Activated CD4-positive, alpha-beta T cell treated with anti-CD3 and anti-CD28 coated beads, Interleukin-2, amount 50 U/mL, for 48 hours (primary cell): Measurements from ENCODE around the gene ALS2CL.

ENCODE experiments used
- DNase-seq, 2 experiments: peaks; one replicate each; pipeline ENCODE4 v3.0.0-alpha.2; 2020

The ALS2CL gene

DNA sequence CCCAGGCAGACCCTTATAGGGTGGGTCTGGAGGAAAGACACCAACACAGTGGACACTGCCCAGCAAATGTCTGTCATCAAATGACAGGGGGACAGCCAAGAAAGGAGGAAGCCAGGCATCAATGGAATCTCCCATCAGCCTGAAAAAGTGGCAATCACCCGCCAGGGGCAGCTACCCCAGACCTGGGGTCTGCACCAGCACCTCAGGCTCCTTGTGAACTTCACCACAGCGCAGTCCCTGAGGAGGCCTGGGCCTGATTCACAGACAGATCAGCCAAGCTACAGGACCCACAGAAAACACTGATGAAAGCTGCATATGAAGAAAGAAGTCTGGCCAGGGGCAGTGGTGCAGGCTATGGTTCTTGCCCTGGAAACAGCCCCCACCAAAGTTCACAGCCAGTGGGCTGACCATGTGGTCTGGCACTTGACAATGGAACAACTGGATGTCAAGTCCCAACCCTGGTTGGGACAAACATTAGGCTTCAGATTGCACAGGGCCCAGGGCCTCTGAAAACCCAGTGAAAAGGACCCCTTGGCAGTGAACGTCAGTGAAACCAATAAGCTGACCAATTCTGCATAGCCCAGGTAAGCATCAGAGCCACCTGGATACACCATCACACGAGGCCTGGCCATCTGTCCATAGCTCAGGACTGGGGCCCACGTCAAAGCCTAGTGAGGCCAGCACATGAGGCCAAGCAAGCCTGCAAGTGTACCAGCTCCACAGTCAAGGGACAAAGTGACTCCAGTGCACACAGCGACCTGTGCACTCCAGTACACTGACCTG is 29.1 kb downstream of the ALS2CL start:
- DNase-seq = no peak

GRCh38 chr3:46663591-46664135 is 29.8 kb downstream of the ALS2CL start:
- peak in 1 of 2 experiments; percentile 2 for DNase-seq

- no peak for DNase-seq
Measured at GRCh38 chr3:46662771-46663551, 30.5 kb downstream of the ALS2CL start.

- DNase-seq = no peak
Measured at GRCh38 chr3:46661776-46662766, 31.4 kb downstream of the ALS2CL start.

- no peak for DNase-seq
Measured at GRCh38 chr3:46660543-46661523, 32.6 kb downstream of the ALS2CL start.

DNA sequence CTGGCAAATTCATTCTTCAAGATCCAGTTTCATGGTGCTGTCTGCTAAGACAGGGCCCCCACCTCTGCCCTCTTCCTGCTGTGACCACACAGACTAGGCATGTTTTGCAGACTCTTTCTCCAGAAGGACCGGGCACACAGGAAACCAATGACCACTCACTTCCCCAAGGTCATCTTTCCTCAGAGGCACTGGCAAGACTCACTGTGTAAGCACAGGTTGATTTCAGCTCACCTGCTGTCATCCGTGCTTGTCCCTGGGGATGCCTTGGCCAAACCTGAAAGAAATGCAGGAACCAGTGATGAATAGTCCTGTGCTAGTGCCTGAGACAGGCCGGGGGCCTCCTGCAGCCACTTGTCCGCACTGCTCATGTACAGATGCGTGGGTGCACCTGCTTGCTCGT is 33.5 kb downstream of the ALS2CL start:
- no peak for DNase-seq

- DNase-seq = no peak
Measured at GRCh38 chr3:46659285-46659684, 34.2 kb downstream of the ALS2CL start.

DNA sequence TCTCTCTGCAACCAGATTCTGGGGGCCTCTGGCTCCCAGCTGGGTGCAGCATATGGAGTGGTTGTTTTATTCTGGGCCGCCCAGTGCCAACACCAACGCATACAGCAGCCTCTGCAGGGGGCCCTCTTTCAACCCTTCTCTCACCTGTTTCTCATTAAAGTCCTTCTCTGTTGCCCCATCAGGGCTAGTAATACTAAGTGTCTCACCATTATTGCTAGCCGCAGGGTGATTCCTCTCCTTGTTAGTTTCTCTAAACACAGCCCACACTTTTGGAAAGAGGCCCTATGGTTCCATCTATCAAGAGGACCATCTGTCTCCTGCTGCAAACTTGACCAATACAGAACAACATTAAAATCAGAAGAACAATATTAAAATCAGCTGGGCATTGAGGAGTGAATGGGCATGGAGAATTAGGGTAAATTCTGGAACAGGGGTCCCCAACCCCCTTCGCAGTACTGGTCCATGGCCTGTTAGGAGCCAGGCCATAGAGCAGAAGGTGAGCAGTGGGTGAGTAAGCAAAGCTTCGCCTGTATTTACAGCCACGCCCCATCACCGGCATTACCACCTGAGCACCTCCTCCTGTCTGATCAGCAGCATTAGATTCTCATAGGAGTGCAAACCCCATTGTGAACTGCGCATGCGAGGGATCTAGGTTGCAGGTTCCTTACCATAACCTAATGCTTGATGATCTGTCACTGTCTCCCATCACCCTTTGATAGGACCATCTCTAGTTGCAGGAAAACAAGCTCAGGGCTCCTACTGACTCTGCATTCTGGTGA is 36.5 kb downstream of the ALS2CL start:
- no peak for DNase-seq

DNA sequence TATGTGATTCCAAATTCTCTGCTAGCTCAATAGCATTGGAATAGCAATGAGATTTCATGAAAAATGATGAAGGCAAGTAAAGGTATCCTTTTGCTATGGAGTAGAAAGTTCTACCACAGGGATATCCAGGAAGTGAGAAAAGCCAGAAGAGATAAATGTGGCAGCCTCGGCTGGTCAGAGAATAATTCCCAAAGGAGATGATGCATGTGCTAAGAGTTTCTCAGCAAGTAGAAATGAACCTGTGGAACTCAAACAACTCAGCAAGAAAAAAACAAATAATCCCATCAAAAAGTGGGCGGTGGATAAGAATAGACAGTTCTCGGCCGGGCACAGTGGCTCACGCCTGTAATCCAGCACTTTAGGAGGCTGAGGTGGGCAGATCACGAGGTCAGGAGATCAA is 38.2 kb downstream of the ALS2CL start:
- no peak for DNase-seq

DNA sequence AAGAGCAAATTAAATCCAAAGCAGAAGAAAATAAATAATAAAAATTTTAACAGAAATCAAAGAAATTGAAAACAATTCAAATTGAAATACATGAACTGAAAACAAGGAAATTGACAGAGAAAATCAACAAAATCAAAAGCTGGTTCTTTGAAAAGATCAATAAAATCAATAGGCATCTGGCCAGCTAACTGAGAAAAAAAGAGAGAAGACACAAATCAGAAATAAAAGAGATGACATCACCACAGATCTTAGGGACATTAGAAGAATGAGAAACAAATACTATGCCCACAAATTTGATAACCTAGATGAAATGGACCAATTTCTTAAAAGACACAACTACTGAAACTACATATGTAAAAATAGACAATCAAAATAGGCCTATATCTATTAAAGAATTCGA is 42.4 kb downstream of the ALS2CL start:
- no peak for DNase-seq

GRCh38 chr3:46649436-46649835 is 44.0 kb downstream of the ALS2CL start:
- DNase-seq = no peak

DNA sequence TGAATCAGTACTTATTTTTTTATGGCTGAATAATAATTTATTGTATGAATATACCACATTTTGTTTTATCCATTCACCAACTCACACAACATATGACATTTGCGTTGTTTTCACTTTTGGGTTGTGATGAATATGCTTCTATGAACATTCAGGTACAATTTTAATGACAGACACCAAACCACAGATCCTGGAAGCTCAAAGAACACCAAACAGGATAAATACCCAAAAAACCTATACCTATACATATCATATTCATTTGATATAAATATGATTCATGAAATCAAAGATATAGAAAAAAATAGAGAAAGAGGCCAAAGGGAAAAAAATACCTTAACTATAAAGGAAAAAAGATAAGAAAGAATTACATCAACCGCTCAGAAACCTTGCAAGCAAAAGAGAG is 45.4 kb downstream of the ALS2CL start:
- DNase-seq = no peak

GRCh38 chr3:46646700-46647099 is 46.8 kb downstream of the ALS2CL start:
- no peak for DNase-seq

DNA sequence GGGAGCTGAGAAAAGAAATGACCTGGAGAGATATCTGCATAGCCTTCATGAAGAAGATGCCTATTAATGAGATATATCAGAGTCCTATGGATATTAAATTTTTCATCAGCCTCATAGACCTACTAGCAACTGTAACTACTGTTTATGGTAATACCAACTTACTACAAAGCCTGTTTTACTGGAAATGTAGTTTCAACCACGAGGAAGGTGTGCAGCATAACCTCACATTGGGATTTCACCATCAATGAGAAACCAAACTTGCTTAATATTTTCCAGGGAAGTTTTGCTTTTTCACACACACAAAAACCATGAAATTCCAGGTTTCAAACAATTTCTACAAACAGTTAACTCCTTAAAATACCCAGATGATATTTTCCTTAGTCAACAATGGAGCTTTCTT is 49.8 kb downstream of the ALS2CL start:
- DNase-seq = no peak

- no peak for DNase-seq
Measured at GRCh38 chr3:46642971-46643370, 50.5 kb downstream of the ALS2CL start.

GRCh38 chr3:46640927-46641326 is 52.6 kb downstream of the ALS2CL start:
- DNase-seq = no peak

DNA sequence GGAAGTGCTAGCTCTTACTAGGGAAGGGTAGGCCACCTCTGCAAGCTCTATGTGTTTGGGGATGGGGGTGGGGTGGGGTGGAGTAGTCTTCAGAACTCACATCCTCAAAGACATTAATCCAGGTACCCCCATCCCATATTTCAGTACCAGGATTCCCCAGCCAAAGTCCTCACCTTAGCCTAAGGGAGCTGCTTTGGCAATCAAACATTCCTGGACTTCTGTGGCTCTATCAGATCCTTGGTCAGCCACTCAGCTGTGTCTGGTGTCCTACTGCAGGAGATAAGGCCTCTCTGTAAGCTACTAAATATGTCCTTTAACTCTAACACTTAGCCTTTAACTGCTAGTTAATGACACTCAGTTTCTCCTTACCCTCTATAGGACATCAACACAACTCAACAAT is 54.3 kb downstream of the ALS2CL start:
- no peak for DNase-seq

- no peak for DNase-seq
Measured at GRCh38 chr3:46634856-46635255, 58.6 kb downstream of the ALS2CL start.

- no peak for DNase-seq
Measured at GRCh38 chr3:46632792-46633191, 60.7 kb downstream of the ALS2CL start.
